MCF 10A (cell line): ENCODE measurements around the gene CDK15. TPM values are rescaled to one million over a fixed set of nuclear protein-coding genes. Genes with fewer than 3 reads are reported as not detected.
A peak's percentile ranks its signal among the peaks of the same experiment; 100 is the strongest.

Experiments used
- BruUV-seq: library from RNA; stranded (reverse); fragments of 400-500 nt; replicated peaks from 2 replicates; lab custom pipeline; 2021; lab: Mats Ljungman, UMichigan
- CTCF ChIA-PET: fragments of 300-600 bp; sonication (Branson Sonifier 250); formaldehyde crosslinking; extraction: SDS; loops from one replicate; lab custom pipeline; 2021; ENCODE audit warnings: antibody characterized with exemption, inconsistent platforms; lab: Yijun Ruan, JAX
- POLR2A ChIA-PET: fragments of 300-600, 350-650 bp; sonication (Branson Sonifier 250); formaldehyde crosslinking; extraction: SDS; loops from one replicate; lab custom pipeline; 2020; ENCODE audit warnings: antibody characterized with exemption, inconsistent platforms; lab: Yijun Ruan, JAX
- DNase-seq: peaks from one replicate; pipeline ENCODE4 v3.0.0-alpha.2; 2018; ENCODE audit not compliant: unreplicated experiment
- H3K27ac Mint-ChIP-seq: one replicate; pipeline ENCODE4 v1.8.0; 2022; ENCODE audit warnings: mild to moderate bottlenecking, low read depth, mixed read lengths; ENCODE audit not compliant: unreplicated experiment
- H3K27me3 Mint-ChIP-seq: one replicate; pipeline ENCODE4 v1.8.0; 2022; ENCODE audit warnings: mixed read lengths; ENCODE audit not compliant: insufficient read depth, unreplicated experiment
- H3K36me3 Mint-ChIP-seq: one replicate; pipeline ENCODE4 v1.8.0; 2022; ENCODE audit warnings: mild to moderate bottlenecking, moderate library complexity, mixed read lengths; ENCODE audit not compliant: insufficient read depth, unreplicated experiment
- H3K4me1 Mint-ChIP-seq: one replicate; pipeline ENCODE4 v1.8.0; 2022; ENCODE audit warnings: mixed read lengths; ENCODE audit not compliant: insufficient read depth, unreplicated experiment
- H3K4me3 Mint-ChIP-seq: one replicate; pipeline ENCODE4 v1.8.0; 2022; ENCODE audit warnings: mild to moderate bottlenecking, moderate library complexity, mixed read lengths; ENCODE audit not compliant: unreplicated experiment
- H3K9me3 Mint-ChIP-seq: one replicate; pipeline ENCODE4 v1.8.0; 2022; ENCODE audit warnings: mixed read lengths; ENCODE audit not compliant: unreplicated experiment
- CTCF ChIP-seq: fragments of 200-600 bp; IDR thresholded peaks from one replicate; pipeline ENCODE4 v1.8.0; 2022; ENCODE audit warnings: antibody characterized with exemption, mild to moderate bottlenecking; ENCODE audit not compliant: unreplicated experiment
- intact Hi-C: fragments of 100-400 bp; cut with micrococcal nuclease; formaldehyde crosslinking; loops from 2 replicates; pipeline ENCODE4 v1.14.1; 2022
- total RNA-seq: library from RNA; stranded (reverse); gene quantifications from 2 replicates; pipeline ENCODE4 v1.2.3, GENCODE V29; 2022

The CDK15 gene
- total RNA-seq, 1 experiment from 2014 or later, result not detected

- H3K27me3 Mint-ChIP-seq, result peaks cover 32% of the 10 kb centered on the region
- BruUV-seq, result no TSS peak
- ChIA-PET POLR2A (no interaction called here), CTCF (no interaction called here)
- intact Hi-C loops, result no loop called here
- no peak for TF ChIP-seq CTCF
- H3K36me3 Mint-ChIP-seq, result no peaks in the 10 kb centered on the region
- H3K4me1 Mint-ChIP-seq, result peaks cover 18% of the 10 kb centered on the region
- no peaks in the 10 kb centered on the region for H3K9me3 Mint-ChIP-seq
- no peak for DNase-seq
- peak overlapping the region; percentile 34 for H3K4me3 Mint-ChIP-seq
- H3K27ac Mint-ChIP-seq, result no peak overlapping the region
Observed at GRCh38 chr2:201881741-201882140, 75.4 kb downstream of the CDK15 start.

GRCh38 chr2:201882353-201883090, 76.2 kb downstream of the CDK15 start:
- ChIA-PET CTCF (interaction anchor here (0.6 to 1.4 kb wide), 2 partner anchors 22 to 293 kb away, joined by 3 read pairs; no protein-coding TSS in a partner anchor), POLR2A (interaction anchor here (0.5 kb wide), 1 partner anchor 149 kb away, joined by 3 read pairs; no protein-coding TSS in a partner anchor)
- intact Hi-C loops, result no loop called here
- Mint-ChIP-seq H3K9me3 (no peaks in the 10 kb centered on the region), H3K4me3 (peak overlapping the region; percentile 34), H3K36me3 (no peaks in the 10 kb centered on the region), H3K27me3 (peaks cover 32% of the 10 kb centered on the region), H3K27ac (no peak overlapping the region), H3K4me1 (peaks cover 18% of the 10 kb centered on the region)
- TF ChIP-seq CTCF, result no peak
- peak; percentile 28 for DNase-seq
- no TSS peak for BruUV-seq

GRCh38 chr2:201883606-201884369, 77.5 kb downstream of the CDK15 start:
- H3K4me1 Mint-ChIP-seq, result peaks cover 18% of the 10 kb centered on the region
- intact Hi-C loops, result no loop called here
- BruUV-seq, result no TSS peak
- no peaks in the 10 kb centered on the region for H3K9me3 Mint-ChIP-seq
- ChIA-PET POLR2A (no interaction called here), CTCF (interaction anchor here (1.4 kb wide), 1 partner anchor 23 kb away, joined by 3 read pairs; no protein-coding TSS in a partner anchor)
- H3K4me3 Mint-ChIP-seq, result no peak overlapping the region
- H3K36me3 Mint-ChIP-seq, result no peaks in the 10 kb centered on the region
- H3K27me3 Mint-ChIP-seq, result peaks cover 22% of the 10 kb centered on the region
- no peak overlapping the region for H3K27ac Mint-ChIP-seq
- no peak for DNase-seq
- no peak for TF ChIP-seq CTCF

GRCh38 chr2:201886504-201886903, 80.2 kb downstream of the CDK15 start:
- intact Hi-C loops, result no loop called here
- peak; percentile 81 for DNase-seq
- TF ChIP-seq CTCF, result no peak
- Mint-ChIP-seq H3K27me3 (peaks cover 15% of the 10 kb centered on the region), H3K4me1 (peaks cover 22% of the 10 kb centered on the region), H3K9me3 (no peaks in the 10 kb centered on the region), H3K4me3 (no peak overlapping the region), H3K27ac (no peak overlapping the region), H3K36me3 (no peaks in the 10 kb centered on the region)
- ChIA-PET CTCF (interaction anchor here (2.8 kb wide), 1 partner anchor 26 kb away, joined by 20 read pairs; no protein-coding TSS in a partner anchor), POLR2A (interaction anchor here (0.7 kb wide), 1 partner anchor 16 kb away, joined by 4 read pairs; no protein-coding TSS in a partner anchor)
- BruUV-seq, result no TSS peak
